Stomach (tissue), 9 donors: ENCODE results near the gene DOCK9. TPM values are rescaled to one million over a fixed set of nuclear protein-coding genes. Genes with fewer than 3 reads are reported as not detected.

Source experiments
- DNase-seq, 2 donors: peaks; one replicate each; pipeline versions ENCODE4 v3.0.0 to v3.0.0-alpha.2; 2013 to 2019
- H3K27ac ChIP-seq, 5 donors: fragments of 200-600 bp in 4 of 5; sonication (generic) in 4 of 5; one replicate each; pipeline ENCODE4 v1.5.1; 2013 to 2019; ENCODE audit warnings: mild to moderate bottlenecking in 1 of 5, moderate library complexity in 1 of 5
- H3K27me3 ChIP-seq, 3 donors: fragments of 200-600 bp; sonication (generic); one replicate each; pipeline ENCODE4 v1.5.1; 2017 to 2019; ENCODE audit warnings: mixed run types in 1 of 3
- H3K36me3 ChIP-seq, 4 donors: fragments of 200-600 bp; sonication (generic); 1 replicate in 3 of 4; 2 replicates in 1 of 4; pipeline ENCODE4 v1.5.1; 2016 to 2019
- H3K4me1 ChIP-seq, 4 donors: fragments of 200-600 bp; sonication (generic); one replicate each; pipeline ENCODE4 v1.5.1; 2016 to 2019
- H3K4me3 ChIP-seq, 4 donors: fragments of 200-600 bp; sonication (generic) in 3 of 4; one replicate each; pipeline ENCODE4 v1.5.1; 2016 to 2019; ENCODE audit warnings: mild to moderate bottlenecking in 1 of 4
- H3K9me3 ChIP-seq, 4 donors: fragments of 200-600 bp; sonication (generic); one replicate each; pipeline ENCODE4 v1.5.1; 2016 to 2019
- CTCF ChIP-seq, 7 experiments: fragments of 450-650 bp in 4 of 7; fragments of 200-600 bp in 3 of 7; sonication (generic) in 3 of 7; IDR thresholded peaks; one replicate each; pipeline ENCODE4 v1.5.1; 2016 to 2019; ENCODE audit warnings: antibody characterized with exemption in 7 of 7, control low read depth in 2 of 7, mild to moderate bottlenecking in 1 of 7
- EP300 ChIP-seq: sonication (generic); formaldehyde crosslinking; IDR thresholded peaks from one replicate; pipeline ENCODE4 v1.6.1; 2017; ENCODE audit warnings: antibody characterized with exemption
- POLR2A ChIP-seq, 4 donors: fragments of 450-650 bp; IDR thresholded peaks; one replicate each; pipeline ENCODE4 v1.6.1; 2016; ENCODE audit warnings: antibody characterized with exemption in 4 of 4, control low read depth in 2 of 4, mild to moderate bottlenecking in 1 of 4, moderate library complexity in 1 of 4
- POLR2AphosphoS5 ChIP-seq, 3 donors: sonication (generic); formaldehyde crosslinking; IDR thresholded peaks; one replicate each; pipeline ENCODE4 v1.6.1; 2016; ENCODE audit warnings: antibody characterized with exemption in 3 of 3
- WGBS, 5 donors: extraction: QIAGEN DNeasy Blood & Tissue Kit in 3 of 5; methylation state at CpG; one replicate each; pipeline versions ENCODE4 v1.1.5 to v1.1.7; 2013 to 2018; 5-methylcytosine and 5-hydroxymethylcytosine counted together
- intact Hi-C: fragments of 100-400 bp; cut with DNase I; formaldehyde crosslinking; loops from one replicate; pipeline ENCODE4 v1.15.1; 2023; ENCODE audit warnings: low total_unique reads
- polyA plus RNA-seq, 3 donors: library from polyadenylated mRNA; stranded (reverse); fragments of 200-250 nt; gene quantifications; one replicate each; pipeline ENCODE4 v1.2.3, GENCODE V29; 2013
- total RNA-seq, 5 donors: library from RNA; depleted of rRNA; stranded (reverse); fragments of >200 nt; gene quantifications; one replicate each; pipeline versions ENCODE4 v1.1.0 to v1.2.3, GENCODE V29; 2014 to 2016
- donor health status: healthy with polysubstance abuse.
- donor health status: Bipolar disorder and iron deficiency.
- donor health status: healthy.

DOCK9 gene
- total and polyA plus RNA-seq, 8 donors: 8.7 to 97.9 (median 49.2) TPM

- 67 to 76% (median 71%) methylated on average over 11 of the region's 11 CpGs for WGBS, 5 donors
- Histone ChIP-seq H3K36me3 (peaks cover 0 to 33% (median 16%) of the 10 kb centered on the region in 4 donors), H3K4me1 (peaks cover 0 to 6% (median 0%) of the 10 kb centered on the region in 4 donors), H3K9me3 (no peaks in the 10 kb centered on the region), H3K4me3 (no peak overlapping the region), H3K27me3 (no peaks in the 10 kb centered on the region), H3K27ac (peak overlapping the region in 1 of 5 donors; percentile 10)
- intact Hi-C loops: no loop called here
- no peak for DNase-seq
- TF ChIP-seq POLR2AphosphoS5 (IDR thresholded peaks at IDR 0.05) (no peak), CTCF (IDR thresholded peaks at IDR 0.05) (no peak), POLR2A (IDR thresholded peaks at IDR 0.05) (no peak), EP300 (no peak)
Measured at GRCh38 chr13:98923641-98924397, 54.0 kb downstream of the DOCK9 start.

GRCh38 chr13:98922306-98922705 lies 55.6 kb downstream of the DOCK9 start:
- Histone ChIP-seq H3K27me3 (no peaks in the 10 kb centered on the region), H3K36me3 (peaks cover 0 to 35% (median 16%) of the 10 kb centered on the region in 4 donors), H3K4me1 (peaks cover 0 to 6% (median 0%) of the 10 kb centered on the region in 4 donors), H3K4me3 (no peak overlapping the region), H3K27ac (no peak overlapping the region), H3K9me3 (no peaks in the 10 kb centered on the region)
- intact Hi-C loops: no loop called here
- no peak for DNase-seq
- WGBS, 5 donors: 89 to 95% (median 92%) methylated on average over 4 of the region's 4 CpGs
- TF ChIP-seq POLR2A (IDR thresholded peaks at IDR 0.05) (no peak), POLR2AphosphoS5 (IDR thresholded peaks at IDR 0.05) (no peak), CTCF (IDR thresholded peaks at IDR 0.05) (no peak), EP300 (no peak)

DNA sequence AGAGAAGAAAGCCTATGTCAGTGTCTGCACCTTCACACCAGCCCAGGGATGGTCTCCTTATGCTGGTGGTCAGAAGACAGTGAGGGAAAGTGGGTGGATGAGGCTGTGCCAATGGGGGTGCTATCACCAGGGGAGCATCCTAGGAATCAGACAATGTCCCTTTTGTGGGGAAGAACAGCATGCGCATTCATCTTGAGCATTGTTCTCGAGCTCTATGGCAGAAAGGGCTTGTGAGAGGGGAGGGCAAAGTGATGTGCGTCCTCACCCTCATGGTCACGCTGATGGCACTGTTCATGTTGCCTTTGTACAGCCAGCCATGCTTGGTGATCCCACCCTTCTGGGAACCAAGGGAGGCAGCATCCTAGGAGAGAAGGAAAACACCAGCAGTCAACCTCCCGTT lies 56.1 kb downstream of the DOCK9 start:
- intact Hi-C loops: no loop called here
- 92 to 99% (median 97%) methylated on average over 5 of the region's 5 CpGs for WGBS, 5 donors
- Histone ChIP-seq H3K9me3 (no peaks in the 10 kb centered on the region), H3K4me3 (no peak overlapping the region), H3K4me1 (peaks cover 0 to 6% (median 0%) of the 10 kb centered on the region in 4 donors), H3K36me3 (peaks cover 0 to 35% (median 16%) of the 10 kb centered on the region in 4 donors), H3K27ac (no peak overlapping the region), H3K27me3 (no peaks in the 10 kb centered on the region)
- no peak for TF ChIP-seq POLR2A (IDR thresholded peaks at IDR 0.05)
- TF ChIP-seq POLR2AphosphoS5 (IDR thresholded peaks at IDR 0.05): no peak
- no peak for DNase-seq

- no peaks in the 10 kb centered on the region for H3K27me3 ChIP-seq
- peaks cover 0 to 38% (median 16%) of the 10 kb centered on the region in 4 donors for H3K36me3 ChIP-seq
- TF ChIP-seq CTCF (IDR thresholded peaks at IDR 0.05) (no peak), POLR2AphosphoS5 (IDR thresholded peaks at IDR 0.05) (no peak), EP300 (no peak), POLR2A (IDR thresholded peaks at IDR 0.05) (no peak)
- no peak overlapping the region for H3K27ac ChIP-seq
- no peak overlapping the region for H3K4me3 ChIP-seq
- no peak for DNase-seq
- peaks cover 0 to 6% (median 0%) of the 10 kb centered on the region in 4 donors for H3K4me1 ChIP-seq
- no peaks in the 10 kb centered on the region for H3K9me3 ChIP-seq
- intact Hi-C loops: no loop called here
- 90 to 98% (median 94%) methylated on average over 5 of the region's 5 CpGs for WGBS, 5 donors
Measured at GRCh38 chr13:98921015-98921580, 56.8 kb downstream of the DOCK9 start.
